Activated T-helper 2 cell treated with anti-CD3 and anti-CD28 coated beads, Interferon-gamma antibody, Interleukin-2, Interleukin-4, amounts not matched to agents 10 μg/mL and 5 μg/mL and 100 μg/mL, durations not matched to agents 14 hours and 24 hours and 36 hours (primary cell): Measurements from ENCODE around the gene HIF3A. TPM values are rescaled to one million over a fixed set of nuclear protein-coding genes. Genes with fewer than 3 reads are reported as not detected.

ENCODE experiments used
- DNase-seq: peaks from one replicate; pipeline ENCODE4 v3.0.0; 2021; ENCODE audit warnings: low spot score
- H3K27ac Mint-ChIP-seq: one replicate; pipeline ENCODE4 v1.8.0; 2021; ENCODE audit warnings: mixed read lengths
- H3K27me3 Mint-ChIP-seq: one replicate; pipeline ENCODE4 v1.8.0; 2021; ENCODE audit warnings: low read depth, mixed read lengths
- H3K36me3 Mint-ChIP-seq: one replicate; pipeline ENCODE4 v1.8.0; 2021; ENCODE audit warnings: low read depth, mixed read lengths
- H3K4me1 Mint-ChIP-seq: one replicate; pipeline ENCODE4 v1.8.0; 2021; ENCODE audit warnings: low read depth, mixed read lengths
- H3K4me3 Mint-ChIP-seq: one replicate; pipeline ENCODE4 v1.8.0; 2021; ENCODE audit warnings: low read depth, mild to moderate bottlenecking, moderate library complexity, mixed read lengths
- H3K9me3 Mint-ChIP-seq: one replicate; pipeline ENCODE4 v1.8.0; 2021; ENCODE audit warnings: mixed read lengths
- intact Hi-C: fragments of 100-400 bp; cut with micrococcal nuclease; formaldehyde crosslinking; loops from one replicate; pipeline ENCODE4 v1.15.1; 2023
- total RNA-seq: library from RNA; stranded (reverse); gene quantifications from 2 replicates; pipeline ENCODE4 v1.2.3, GENCODE V29; 2022

Gene HIF3A
- total RNA-seq, 1 donor from 2014 or later, result not detected

GRCh38 chr19:46388311-46389095 lies 91.7 kb downstream of the HIF3A start:
- Mint-ChIP-seq H3K27ac (no peak overlapping the region), H3K36me3 (peaks cover 73% of the 10 kb centered on the region), H3K4me3 (no peak overlapping the region), H3K27me3 (no peaks in the 10 kb centered on the region), H3K4me1 (no peaks in the 10 kb centered on the region), H3K9me3 (peaks cover 5% of the 10 kb centered on the region)
- DNase-seq, result no peak
- intact Hi-C loops, result no loop called here

GRCh38 chr19:46390121-46390858 lies 93.4 kb downstream of the HIF3A start:
- no peak for DNase-seq
- intact Hi-C loops, result loop anchor here (10.0 kb wide), 1 partner anchor 105 kb away; no protein-coding TSS in a partner anchor
- Mint-ChIP-seq H3K27me3 (no peaks in the 10 kb centered on the region), H3K27ac (no peak overlapping the region), H3K36me3 (peaks cover 58% of the 10 kb centered on the region), H3K4me1 (peaks cover 4% of the 10 kb centered on the region), H3K4me3 (no peak overlapping the region), H3K9me3 (peaks cover 5% of the 10 kb centered on the region)

- intact Hi-C loops, result loop anchor here (10.0 kb wide), 1 partner anchor 106 kb away; no protein-coding TSS in a partner anchor
- Mint-ChIP-seq H3K4me3 (no peak overlapping the region), H3K36me3 (peaks cover 55% of the 10 kb centered on the region), H3K27me3 (no peaks in the 10 kb centered on the region), H3K4me1 (peaks cover 4% of the 10 kb centered on the region), H3K27ac (no peak overlapping the region), H3K9me3 (peaks cover 5% of the 10 kb centered on the region)
- DNase-seq, result no peak
Observed at GRCh38 chr19:46390866-46391265, 94.0 kb downstream of the HIF3A start.

GRCh38 chr19:46391296-46392251 lies 94.7 kb downstream of the HIF3A start:
- no peaks in the 10 kb centered on the region for H3K27me3 Mint-ChIP-seq
- peaks cover 4% of the 10 kb centered on the region for H3K4me1 Mint-ChIP-seq
- intact Hi-C loops, result loop anchor here (10.0 kb wide), 1 partner anchor 107 kb away; no protein-coding TSS in a partner anchor
- H3K4me3 Mint-ChIP-seq, result no peak overlapping the region
- H3K9me3 Mint-ChIP-seq, result peaks cover 5% of the 10 kb centered on the region
- DNase-seq, result no peak
- H3K36me3 Mint-ChIP-seq, result peaks cover 51% of the 10 kb centered on the region
- no peak overlapping the region for H3K27ac Mint-ChIP-seq

GRCh38 chr19:46392252-46392801 lies 95.5 kb downstream of the HIF3A start:
- Mint-ChIP-seq H3K4me1 (peaks cover 4% of the 10 kb centered on the region), H3K4me3 (no peak overlapping the region), H3K27me3 (no peaks in the 10 kb centered on the region), H3K9me3 (peaks cover 5% of the 10 kb centered on the region), H3K27ac (no peak overlapping the region), H3K36me3 (peaks cover 43% of the 10 kb centered on the region)
- no peak for DNase-seq
- intact Hi-C loops, result loop anchor here (10.0 kb wide), 1 partner anchor 108 kb away; no protein-coding TSS in a partner anchor

- Mint-ChIP-seq H3K36me3 (peaks cover 38% of the 10 kb centered on the region), H3K27ac (no peak overlapping the region), H3K27me3 (no peaks in the 10 kb centered on the region), H3K9me3 (peaks cover 5% of the 10 kb centered on the region), H3K4me1 (peaks cover 4% of the 10 kb centered on the region), H3K4me3 (no peak overlapping the region)
- intact Hi-C loops, result loop anchor here (10.0 kb wide), 1 partner anchor 108 kb away; no protein-coding TSS in a partner anchor
- DNase-seq, result no peak
Observed at GRCh38 chr19:46392837-46393236, 96.0 kb downstream of the HIF3A start.

Other genes starting within 250 kb of the HIF3A start
- not detected in 2 replicates for gene IGFL3, start 172.4 kb upstream of the HIF3A start, total RNA-seq
- gene IGFL2, start 148.8 kb upstream of the HIF3A start, total RNA-seq, result 0.46 TPM in 1 of 2 replicates, not detected in the other
- not detected in 2 replicates for gene IGFL1, start 67.3 kb upstream of the HIF3A start, total RNA-seq
- 136 TPM in 2 replicates for gene PPP5C, start 50.0 kb downstream of the HIF3A start, total RNA-seq
- not detected in 2 replicates for gene CCDC8, start 116.5 kb downstream of the HIF3A start, total RNA-seq
- gene PNMA8C, start 131.9 kb downstream of the HIF3A start, total RNA-seq, result not detected in 2 replicates
- gene PNMA8A, start 174.5 kb downstream of the HIF3A start, total RNA-seq, result not detected in 2 replicates
- not detected in 2 replicates for gene PNMA8B, start 198.8 kb downstream of the HIF3A start, total RNA-seq